GM21423 (cell line): ENCODE measurements around the gene TMEM87A.
A peak's percentile ranks its signal among the peaks of the same experiment; 100 is the strongest.
"Not testable (repeated sequence)": the region's sequence is repeated elsewhere in the genome, so short reads cannot be mapped to it uniquely, and the experiment has no call there.

ENCODE experiments used
- ATAC-seq: cut with Tn5 transposase; IDR thresholded peaks from one replicate; pipeline ENCODE4 v1.9.1; 2021; ENCODE audit warnings: mild to moderate bottlenecking, moderate library complexity; ENCODE audit not compliant: unreplicated experiment

TMEM87A gene

DNA sequence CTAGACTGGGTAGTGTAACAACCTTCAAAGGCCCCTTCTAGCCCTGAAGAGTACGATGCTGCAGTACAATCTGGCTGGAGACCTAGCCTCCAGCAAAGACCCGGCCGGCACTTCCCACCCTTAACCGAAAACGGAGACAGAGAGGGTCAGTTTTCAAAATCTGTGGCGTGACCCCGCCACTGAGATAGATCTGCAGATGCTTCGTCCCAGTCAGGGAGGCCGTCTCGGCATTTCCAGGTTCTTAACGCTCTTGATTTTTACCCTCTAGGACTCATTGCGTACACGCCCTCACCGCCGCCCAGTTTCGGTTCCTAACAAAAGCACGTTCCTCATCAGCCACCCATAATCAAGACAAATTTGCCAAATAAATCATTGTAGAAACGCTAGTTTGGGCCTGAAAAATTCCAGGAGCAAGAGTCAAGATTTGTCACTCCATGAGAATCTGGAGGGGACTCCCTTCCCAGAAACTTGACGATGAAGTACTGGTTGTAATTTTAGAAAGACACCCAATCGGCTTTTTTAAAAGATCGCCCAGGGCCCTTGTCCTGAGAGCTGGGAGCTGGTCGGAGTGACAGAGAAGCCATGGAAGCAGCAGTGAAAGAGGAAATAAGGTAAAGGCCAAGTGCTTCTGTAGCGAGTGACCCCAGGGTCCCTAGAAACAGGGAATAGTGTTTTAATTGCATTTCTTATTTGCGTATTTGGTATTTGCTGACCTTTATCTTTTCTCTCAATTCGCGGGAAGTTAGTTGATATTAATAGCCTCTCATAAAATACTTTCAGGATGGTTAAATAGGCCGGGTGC, 868 bp upstream of the TMEM87A start:
- peak; percentile 21 for ATAC-seq

GRCh38 chr15:42270996-42271395, 2.2 kb downstream of the TMEM87A start:
- no peak for ATAC-seq

DNA sequence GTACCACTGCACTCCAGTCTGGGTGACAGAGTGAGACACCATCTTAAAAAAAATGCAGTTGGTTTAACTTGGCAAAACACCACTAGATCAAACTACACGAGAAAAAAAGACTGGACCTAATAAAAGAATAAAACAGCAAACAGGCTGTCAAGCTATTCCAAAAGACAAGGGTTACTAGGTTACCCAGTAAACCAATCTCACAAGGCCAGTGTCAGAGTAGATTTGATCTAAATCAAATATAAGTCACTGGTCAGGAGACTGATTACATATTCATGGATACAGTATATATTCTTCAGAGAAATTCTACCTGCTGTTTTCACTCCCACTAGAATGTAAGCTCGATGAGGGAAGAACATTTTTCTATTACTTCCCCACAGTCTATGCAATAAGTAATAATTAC, 2.7 kb downstream of the TMEM87A start:
- no peak for ATAC-seq

DNA sequence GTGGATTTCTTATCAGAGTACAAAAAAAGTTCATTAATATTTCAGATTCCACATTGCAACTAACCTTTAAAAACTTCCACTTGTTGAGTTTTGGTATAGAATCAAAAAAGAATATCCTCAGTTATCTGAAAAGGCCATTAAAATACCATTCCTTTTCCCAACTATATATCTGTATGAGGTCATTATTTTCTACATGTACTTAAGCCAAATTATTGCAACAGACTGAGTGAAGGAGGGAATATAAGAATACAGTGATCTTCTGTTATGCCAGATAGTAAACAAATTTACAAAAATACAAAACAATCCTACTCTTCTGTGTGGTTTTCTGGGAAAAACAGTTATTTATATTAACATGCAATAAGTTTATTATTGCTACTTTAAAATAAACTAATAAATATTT, 5.9 kb downstream of the TMEM87A start:
- no peak for ATAC-seq

DNA sequence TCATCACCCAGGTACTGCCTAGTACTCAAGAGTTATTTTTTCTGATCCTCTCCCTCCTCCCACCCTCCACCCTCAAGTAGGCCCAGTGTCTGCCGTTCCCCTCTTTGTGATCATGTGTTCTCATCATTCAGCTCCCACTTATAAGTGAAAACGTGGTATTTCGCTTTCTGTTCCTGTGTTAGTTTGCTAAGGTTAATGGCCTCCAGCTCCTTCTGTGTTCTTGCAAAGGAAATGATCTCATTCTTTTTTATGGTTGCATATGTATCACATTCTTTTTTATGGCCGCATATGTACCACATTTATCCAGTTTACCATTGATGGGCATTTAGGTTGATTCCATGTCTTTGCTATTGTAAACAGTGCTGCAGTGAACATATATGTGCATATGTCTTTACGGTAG, 8.4 kb downstream of the TMEM87A start:
- ATAC-seq, result no peak

GRCh38 chr15:42253300-42253699, 19.9 kb downstream of the TMEM87A start:
- no peak for ATAC-seq

- ATAC-seq, result no peak
Measured at GRCh38 chr15:42240823-42241222, 32.4 kb downstream of the TMEM87A start.

- ATAC-seq, result no peak
Measured at GRCh38 chr15:42239528-42240182, 33.6 kb downstream of the TMEM87A start.

- ATAC-seq, result no peak
Measured at GRCh38 chr15:42233107-42233506, 40.1 kb downstream of the TMEM87A start.

- no peak for ATAC-seq
Measured at GRCh38 chr15:42232606-42233005, 40.6 kb downstream of the TMEM87A start.

DNA sequence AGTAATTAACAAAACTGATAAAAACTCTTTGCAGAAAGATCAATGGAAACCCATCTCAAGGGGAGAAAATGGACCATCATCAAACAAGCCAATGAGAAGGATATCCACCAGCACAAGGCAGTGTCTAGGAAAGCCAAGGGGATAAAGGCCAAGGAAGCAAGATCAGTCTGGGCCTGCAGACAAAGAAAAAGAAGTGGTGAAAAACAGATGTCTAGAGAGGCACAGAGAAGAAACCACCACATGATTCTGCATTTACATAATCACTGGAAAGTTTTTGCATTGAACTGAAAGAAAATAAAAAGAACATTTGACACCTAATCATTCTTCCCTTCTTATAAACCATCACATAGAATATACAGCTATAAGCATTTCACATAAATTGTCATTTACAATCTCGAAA, 42.1 kb downstream of the TMEM87A start:
- ATAC-seq, result no peak

DNA sequence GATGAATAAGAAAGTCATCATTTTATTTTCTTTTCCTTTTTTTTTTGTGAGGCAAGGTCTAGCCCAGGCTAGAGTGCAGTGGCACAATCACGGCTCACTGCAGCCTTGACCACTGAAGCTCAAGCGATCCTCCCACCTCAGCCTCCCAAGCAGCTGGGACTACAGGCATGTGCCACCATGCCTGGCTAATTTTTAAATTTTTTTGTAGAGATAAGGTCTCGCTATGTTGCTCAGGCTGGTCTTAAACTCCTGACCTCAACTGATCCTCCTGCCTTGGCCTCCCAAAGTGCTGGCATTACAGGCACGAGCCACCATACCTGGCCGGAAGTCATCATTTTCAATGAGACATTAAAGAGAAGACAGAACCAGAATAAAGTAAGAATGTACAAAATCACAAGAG, 44.3 kb downstream of the TMEM87A start:
- not testable (repeated sequence) for ATAC-seq

GRCh38 chr15:42228036-42228435, 45.2 kb downstream of the TMEM87A start:
- no peak for ATAC-seq

GRCh38 chr15:42226648-42227047, 46.6 kb downstream of the TMEM87A start:
- ATAC-seq, result no peak

- no peak for ATAC-seq
Measured at GRCh38 chr15:42220216-42220615, 53.0 kb downstream of the TMEM87A start.

DNA sequence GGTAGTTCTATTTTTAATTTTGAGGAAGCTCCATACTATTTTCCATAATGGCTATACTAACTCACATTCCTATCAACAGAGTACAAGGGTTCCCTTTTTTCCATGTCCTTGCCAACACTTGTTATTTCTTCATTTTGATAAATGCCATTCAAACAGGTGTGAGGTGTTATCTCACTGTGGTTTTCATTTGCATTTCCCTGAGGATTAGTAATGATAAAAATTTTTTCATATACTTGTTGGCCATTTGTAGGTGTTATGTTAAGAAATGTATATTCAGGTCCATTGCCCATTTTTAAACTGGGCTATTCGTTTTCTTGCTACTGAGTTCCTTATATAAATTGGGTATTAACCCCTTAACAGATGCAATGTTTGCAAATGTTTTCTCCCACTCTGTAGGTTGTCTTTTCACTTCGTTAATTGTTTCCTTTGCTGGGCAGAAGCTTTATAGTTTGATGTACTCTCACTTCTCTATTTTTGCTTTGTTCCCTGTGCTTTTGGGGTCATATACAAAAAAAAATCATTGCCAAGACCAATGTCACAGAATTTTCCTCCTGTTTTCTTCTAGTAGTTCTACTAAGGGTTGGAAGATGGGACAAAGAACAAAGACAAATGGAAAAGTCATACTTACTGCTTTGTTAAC, 54.2 kb downstream of the TMEM87A start:
- no peak for ATAC-seq

DNA sequence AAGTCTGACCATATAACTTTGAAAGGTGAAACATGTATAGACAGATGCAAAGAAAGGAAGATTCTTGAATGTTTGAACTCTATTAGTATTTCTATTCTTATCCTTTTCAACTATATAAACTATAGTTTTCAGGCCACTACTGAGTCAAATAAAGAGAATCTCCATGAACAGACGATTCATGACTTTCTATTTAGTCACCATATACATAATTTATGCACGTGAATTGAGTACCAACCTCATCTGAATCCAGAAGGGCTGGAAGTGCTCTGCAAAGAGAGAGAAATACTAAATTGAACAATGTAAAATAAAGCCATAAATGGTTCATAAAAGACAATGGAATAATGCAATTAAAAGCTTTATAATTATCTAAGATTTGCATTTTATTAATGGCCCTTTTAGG, 55.7 kb downstream of the TMEM87A start:
- no peak for ATAC-seq

DNA sequence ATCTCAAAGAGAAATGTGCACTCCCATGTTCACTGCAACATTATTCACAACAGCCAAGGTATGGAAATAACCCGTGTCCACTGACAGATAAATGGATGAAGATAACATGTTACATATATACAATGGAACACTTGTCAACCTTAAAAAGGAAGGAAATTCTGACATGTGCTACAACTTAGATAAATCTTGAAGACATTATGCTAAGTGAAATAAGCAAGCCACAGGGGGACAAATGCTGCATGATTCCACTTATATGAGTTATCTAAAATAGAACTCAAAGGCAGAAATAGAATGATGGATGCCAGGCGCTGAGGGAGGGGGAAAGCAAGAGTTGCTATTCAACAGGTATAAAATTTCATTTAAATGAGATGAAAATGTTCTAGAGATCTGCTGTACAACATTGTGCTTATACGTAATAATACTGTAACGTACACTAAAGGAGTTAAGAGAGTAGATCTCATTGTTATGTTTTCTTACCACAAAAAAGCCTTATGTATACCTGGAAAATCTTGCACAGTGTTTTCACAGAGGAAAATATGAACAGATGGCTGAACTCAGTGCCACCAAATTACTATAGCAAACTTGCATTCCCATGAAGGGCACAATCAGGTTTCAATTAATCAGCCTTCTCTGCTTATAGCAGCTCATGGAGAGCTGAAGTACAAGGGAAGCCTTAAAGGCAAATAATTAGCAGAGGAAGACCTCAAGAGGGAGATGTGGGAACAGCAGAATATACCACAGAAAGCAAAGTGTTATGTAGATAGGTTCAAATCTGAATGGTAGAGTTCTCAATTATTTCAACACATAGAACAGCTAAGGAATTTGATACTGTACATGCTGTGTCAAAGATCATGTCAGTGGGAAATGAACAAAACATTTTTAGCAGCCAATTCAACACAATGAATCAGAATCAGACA, 57.1 kb downstream of the TMEM87A start:
- no peak for ATAC-seq

- ATAC-seq, result no peak
Measured at GRCh38 chr15:42214600-42214999, 58.6 kb downstream of the TMEM87A start.

DNA sequence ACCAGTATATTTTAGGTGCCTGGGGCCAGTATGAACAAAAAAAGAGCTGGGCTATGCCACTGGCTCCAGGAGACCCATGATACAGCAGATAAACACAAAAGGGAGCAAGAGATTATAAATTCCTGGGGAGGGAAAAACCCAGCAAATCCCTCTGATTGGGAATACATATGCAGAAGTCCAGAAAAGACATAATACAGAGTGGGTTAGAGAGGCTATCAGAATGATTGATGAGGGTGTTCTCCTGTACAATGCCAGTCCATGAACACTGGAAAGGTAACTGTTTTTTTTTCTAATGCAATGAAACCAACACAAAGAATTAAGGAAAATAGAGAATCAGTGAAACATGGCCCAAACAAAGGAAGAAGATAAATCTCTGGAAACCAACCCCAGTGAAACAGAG, 59.7 kb downstream of the TMEM87A start:
- no peak for ATAC-seq

DNA sequence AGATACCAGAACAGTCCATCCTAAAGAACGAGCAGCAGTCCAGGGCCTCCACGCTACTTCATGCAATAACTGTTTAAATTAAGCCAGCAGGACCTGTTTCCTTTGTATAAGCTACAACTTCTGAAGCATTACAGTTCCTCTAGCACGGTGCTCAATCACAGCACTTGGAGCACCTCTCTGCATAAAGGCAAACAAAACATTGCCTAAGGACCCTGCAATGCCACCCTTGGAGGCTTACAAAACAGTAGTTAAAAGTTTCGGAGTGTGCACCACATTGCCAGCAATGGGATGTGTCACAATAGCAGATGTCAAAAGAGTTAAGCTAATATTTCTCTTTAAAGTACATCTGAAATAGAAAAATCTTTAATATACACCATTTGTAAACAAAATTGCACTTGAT, 62.5 kb downstream of the TMEM87A start:
- ATAC-seq, result no peak
